Activated T-cell treated with anti-CD3 and anti-CD28 coated beads, Interleukin-2, amount 50 U/mL, for 48 hours (primary cell): ENCODE data around the gene LTV1.

Source experiments
- DNase-seq, 2 experiments: peaks; one replicate each; pipeline ENCODE4 v3.0.0-alpha.2; 2020

Gene LTV1

DNA sequence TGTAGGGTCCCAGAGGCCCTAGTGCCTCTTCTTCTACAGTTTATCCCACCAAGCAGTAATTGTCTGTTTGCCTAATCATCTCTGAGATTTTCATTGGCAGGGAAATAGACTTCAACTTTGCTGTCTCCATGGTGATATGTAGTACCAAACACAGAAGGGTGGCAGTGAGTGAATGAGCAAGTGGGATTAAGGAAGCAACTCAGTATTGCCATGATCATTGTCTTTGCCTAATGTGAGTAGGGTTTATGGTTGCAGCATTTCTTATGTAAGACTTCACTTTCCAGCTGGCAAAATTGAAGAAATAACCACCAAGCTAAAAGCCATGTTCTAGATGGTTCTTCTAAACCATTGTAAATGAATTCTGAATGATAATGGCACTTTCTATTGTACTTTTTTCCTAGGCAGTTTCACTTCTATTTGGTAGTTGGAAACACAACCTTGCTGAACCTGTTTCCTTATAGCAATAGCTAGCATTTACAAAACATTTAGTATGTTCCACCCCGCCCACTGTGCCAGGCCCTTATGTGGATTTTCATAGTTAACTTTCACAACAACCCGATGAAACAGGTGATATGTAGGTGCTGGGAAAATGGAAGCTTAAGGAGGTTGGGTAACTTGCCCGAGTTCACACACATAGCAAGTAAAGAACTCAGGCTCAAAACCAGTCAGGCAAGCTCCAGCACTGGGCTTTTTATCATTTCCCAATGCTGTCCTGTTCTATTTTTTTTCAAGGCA is 53.2 kb downstream of the LTV1 start:
- no peak for DNase-seq

- no peak for DNase-seq
Observed at GRCh38 chr6:143900358-143900757, 57.2 kb downstream of the LTV1 start.

DNA sequence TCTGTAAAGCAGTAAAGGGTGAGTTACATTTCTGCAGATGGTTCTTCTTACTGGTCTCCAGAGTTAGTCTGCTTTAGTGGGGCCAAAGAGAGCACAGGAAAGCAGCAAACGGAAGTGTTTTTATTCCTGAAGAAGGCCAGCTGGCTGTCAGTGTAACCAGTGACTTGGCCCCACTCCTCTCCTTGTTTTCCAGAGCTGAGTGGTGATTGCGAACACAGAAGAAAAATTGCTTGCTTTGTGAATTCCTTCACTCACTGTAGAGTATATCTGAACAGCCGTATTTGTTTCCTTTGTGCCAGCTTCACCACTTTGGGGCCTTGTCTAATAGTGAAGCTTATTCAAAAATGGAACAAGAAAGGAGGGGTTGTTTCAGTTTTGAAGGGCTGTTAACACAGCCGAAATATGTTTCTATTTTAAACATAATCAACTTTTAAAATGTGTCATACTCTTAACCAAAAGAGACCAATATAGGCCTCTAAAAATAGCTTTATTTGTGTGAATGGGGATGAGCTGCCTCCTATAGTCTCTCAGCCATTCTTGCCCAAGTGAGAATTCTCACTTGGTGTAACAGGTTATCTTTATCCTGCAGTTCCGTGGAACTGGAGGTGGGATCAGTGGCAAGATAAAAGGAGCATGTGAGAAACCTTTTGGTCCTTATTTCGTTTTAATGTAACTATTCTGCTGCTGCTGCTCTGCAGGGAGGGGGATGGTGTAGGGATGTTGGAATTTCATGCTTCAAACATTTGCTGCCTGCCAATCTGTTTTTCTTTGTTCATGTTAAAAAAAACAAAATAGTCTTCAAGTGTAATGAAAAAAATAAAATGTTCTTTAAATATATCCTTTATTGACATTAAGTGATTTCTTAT is 59.0 kb downstream of the LTV1 start:
- DNase-seq, result no peak

- no peak for DNase-seq
Observed at GRCh38 chr6:143902827-143903226, 59.7 kb downstream of the LTV1 start.

GRCh38 chr6:143911028-143911427 is 67.9 kb downstream of the LTV1 start:
- DNase-seq, result no peak

- no peak for DNase-seq
Observed at GRCh38 chr6:143912671-143913070, 69.5 kb downstream of the LTV1 start.
